COLO668 (cell line): Measurements from ENCODE around the gene PI4KB.

Source experiments
- DNase-seq: peaks from one replicate; lab custom pipeline; 2025; ENCODE audit not compliant: unreplicated experiment; lab: John Stamatoyannopoulos, UW

PI4KB gene

DNA sequence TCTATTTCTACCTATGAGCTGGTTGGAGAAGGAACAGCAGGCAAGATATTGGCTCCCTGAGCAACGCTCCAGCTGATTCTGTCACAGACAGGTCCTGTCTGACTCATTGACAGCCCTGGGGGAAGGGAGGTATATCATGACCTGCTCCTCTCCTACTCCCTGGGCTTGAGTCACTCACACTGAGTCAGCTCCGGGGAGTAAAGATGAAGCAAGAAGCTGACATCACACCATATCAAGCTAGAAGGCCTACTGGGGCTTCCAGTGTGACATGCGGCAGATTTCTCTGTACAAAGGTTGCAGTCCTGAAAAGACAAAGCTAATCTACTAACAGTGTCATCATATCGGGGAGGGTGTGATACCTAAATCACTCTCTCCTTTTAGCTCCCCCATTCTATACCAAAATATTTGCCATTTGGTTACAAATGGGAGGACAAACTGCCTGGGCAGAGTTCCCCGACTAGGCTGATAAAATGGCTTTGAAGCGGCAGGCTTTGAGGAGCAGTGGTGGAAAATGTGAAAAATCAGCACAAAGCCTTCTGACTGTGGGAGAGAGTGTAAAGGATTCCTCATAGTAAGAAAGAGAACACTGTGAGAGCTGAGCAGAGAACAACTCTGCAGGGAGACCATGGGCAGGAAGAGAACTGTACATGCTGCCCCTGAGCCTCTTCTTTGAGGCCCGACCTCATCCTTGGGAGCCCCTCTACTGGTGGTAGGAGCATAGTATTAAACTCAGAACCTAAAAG, 15.5 kb downstream of the PI4KB start:
- peak; percentile 14 for DNase-seq

DNA sequence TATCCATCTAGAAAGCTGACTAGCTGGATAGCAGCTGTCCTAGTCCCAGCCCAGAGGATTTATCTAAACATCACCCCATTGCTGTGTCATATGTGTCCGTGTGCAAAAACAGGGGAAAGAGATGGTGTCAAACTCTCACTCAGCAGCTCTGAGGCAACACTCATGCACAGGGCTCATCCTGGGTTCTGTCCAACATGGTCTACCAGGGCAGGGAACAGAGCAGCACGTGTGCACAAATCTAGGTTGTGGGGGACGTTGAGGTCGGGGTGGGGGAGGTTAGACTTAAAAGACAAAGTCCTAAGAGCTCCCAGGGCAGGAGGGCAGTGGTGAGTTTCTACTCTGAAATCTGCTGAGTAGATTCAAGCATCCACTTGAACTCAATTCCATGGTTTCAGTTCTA, 16.2 kb downstream of the PI4KB start:
- no peak for DNase-seq

DNA sequence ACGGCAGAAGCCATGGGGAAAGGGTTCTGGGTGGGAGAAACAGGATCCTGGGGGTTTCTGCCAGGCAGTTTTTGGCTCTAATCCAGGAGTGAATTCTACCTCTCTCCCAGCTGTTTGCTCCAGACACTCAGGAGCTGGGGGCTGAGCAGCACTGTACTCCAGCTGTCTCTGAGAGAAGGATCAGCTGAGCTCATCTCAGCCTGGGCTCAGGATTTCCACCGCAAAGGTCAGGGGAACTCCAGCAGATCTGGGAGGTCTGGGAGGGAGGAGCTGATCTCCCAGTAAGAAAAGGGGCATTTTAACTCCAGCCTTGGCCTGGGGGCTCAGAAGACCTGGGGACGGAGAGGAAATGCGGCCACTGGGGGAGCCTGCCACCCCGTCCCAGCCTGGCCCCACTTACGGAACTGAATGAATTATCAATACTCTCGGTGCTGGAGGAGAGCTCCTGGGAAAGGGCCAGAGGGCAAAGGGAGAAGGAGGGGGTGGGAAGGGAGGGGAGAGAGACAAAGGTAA, 17.3 kb downstream of the PI4KB start:
- DNase-seq: no peak

- DNase-seq: no peak
These were observed 32.3 kb downstream of the PI4KB start for GRCh38 chr1:151294742-151295462.

DNA sequence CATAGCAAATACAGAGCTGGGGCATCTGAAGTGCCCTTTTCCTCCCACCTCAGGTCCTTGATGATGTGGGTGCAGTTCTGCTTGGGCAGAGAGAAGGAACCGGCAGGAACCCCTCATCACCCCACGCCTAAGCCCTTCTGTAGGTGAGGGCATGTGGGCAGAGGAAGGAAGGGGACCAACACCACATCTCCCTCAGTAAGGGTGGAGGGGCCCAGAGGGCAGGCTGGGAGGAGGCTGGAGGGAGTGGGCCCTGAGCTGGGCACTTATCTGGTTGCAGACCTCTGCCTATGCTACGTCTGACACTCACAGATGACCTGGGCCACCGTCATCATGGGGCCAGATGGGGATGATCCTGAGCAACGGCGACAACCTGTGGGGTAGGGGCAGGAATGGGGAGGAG, 34.1 kb downstream of the PI4KB start:
- no peak for DNase-seq

- DNase-seq: no peak
These were observed 34.8 kb downstream of the PI4KB start for GRCh38 chr1:151292207-151293030.

- DNase-seq: no peak
These were observed 36.4 kb downstream of the PI4KB start for GRCh38 chr1:151290709-151291303.

DNA sequence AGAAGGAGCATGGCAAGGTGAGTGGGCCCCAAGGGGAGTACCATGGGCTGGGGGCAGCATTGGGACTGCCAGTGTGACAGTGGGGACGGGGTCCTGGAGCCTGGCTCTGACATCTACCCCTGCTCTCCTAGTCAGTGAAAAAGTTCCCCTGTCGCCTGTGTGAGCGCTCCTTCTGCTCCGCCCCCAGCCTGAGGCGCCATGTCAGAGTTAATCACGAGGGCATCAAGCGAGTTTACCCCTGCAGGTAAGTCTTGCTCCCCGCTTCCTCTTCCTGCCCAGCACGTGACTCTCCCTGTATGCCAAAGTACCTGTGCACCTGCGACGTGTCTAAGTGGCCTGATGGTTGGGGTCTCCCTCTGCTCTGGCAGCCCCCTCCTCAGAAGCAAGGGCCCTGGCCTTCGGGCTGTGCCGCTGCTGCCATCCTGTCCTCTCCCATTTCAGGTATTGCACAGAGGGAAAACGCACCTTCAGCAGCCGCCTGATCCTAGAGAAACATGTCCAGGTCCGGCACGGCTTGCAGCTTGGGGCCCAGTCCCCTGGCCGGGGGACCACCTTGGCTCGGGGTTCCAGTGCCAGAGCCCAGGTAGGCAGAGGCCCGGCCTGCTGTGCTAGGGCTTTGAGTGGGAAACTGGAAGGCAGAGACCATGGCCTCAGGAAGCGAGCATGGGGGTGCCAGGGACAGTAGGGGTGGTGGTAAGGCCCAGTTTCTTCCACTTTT, 37.1 kb downstream of the PI4KB start:
- no peak for DNase-seq

DNA sequence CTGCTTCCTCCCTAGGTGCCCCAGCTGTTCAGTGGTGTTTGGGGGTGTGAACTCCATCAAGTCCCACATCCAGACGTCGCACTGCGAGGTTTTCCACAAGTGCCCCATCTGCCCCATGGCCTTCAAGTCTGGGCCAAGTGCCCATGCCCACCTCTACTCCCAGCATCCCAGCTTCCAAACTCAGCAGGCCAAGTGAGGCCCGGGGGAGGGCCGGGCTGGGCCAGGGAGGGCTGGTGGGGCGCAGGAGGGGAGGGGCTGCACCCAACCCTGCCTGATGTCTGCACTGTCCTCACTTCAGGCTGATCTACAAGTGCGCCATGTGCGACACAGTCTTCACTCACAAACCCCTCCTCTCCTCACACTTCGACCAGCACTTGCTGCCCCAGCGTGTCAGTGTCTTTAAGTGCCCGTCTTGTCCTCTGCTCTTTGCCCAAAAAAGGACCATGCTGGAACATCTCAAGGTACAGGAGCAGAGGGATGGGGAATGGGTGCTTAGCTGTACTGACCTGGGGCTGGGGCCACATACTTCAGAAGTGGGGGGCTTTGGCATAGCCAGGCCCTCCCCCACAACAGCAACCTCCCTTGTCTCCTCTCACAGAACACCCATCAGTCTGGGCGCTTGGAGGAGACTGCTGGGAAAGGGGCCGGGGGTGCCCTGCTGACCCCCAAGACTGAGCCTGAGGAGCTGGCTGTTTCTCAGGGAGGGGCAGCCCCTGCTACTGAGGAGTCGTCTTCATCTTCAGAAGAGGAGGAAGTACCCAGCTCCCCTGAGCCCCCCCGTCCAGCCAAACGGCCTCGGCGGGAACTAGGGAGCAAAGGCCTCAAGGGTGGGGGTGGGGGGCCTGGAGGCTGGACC, 37.9 kb downstream of the PI4KB start:
- DNase-seq: no peak

DNA sequence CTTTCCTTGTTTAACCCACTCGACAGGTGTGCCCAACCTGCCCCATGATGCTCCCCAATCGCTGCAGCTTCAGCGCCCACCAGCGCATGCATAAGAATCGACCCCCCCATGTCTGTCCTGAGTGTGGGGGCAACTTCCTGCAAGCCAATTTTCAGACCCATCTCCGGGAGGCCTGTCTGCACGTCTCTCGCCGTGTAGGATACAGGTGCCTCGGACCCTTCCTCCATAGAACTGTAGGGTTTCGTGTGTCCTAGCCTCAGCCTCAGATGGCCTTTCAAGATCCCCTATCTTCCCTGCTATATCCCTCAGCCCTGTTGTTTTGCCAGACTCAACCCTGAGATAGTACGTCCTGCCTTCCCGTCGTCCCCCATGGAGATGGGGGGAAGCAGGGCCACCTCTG, 38.7 kb downstream of the PI4KB start:
- no peak for DNase-seq

DNA sequence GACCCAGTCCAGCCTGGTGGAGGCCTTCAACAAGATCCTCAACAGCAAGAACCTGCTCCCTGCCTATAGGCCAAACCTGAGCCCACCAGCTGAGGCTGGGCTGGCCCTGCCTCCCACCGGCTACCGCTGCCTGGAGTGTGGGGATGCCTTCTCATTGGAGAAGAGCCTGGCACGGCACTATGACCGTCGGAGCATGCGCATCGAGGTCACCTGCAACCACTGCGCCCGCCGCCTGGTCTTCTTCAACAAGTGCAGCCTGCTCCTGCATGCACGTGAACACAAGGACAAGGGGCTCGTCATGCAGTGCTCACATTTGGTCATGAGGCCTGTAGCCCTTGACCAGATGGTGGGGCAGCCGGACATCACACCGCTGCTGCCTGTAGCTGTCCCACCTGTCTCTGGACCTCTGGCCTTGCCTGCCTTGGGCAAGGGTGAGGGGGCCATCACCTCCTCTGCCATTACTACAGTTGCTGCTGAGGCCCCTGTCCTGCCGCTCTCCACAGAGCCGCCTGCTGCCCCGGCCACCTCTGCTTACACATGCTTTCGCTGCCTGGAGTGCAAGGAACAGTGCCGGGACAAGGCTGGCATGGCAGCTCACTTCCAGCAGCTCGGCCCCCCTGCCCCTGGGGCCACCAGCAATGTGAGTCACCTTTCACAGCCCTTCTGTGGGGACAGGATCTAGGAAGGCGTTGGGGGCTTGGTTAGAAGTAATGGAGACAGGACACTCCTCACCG, 39.3 kb downstream of the PI4KB start:
- no peak for DNase-seq

DNA sequence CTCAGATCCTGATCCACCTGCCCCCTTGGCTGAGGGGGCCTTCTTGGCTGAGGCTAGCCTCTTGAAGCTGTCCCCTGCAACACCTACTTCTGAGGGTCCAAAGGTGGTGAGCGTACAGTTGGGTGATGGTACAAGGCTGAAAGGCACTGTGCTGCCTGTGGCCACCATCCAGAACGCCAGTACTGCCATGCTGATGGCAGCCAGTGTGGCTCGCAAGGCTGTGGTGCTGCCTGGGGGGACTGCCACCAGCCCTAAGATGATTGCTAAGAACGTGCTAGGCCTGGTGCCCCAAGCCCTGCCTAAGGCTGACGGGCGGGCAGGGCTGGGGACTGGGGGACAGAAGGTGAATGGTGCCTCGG, 39.9 kb downstream of the PI4KB start:
- no peak for DNase-seq

DNA sequence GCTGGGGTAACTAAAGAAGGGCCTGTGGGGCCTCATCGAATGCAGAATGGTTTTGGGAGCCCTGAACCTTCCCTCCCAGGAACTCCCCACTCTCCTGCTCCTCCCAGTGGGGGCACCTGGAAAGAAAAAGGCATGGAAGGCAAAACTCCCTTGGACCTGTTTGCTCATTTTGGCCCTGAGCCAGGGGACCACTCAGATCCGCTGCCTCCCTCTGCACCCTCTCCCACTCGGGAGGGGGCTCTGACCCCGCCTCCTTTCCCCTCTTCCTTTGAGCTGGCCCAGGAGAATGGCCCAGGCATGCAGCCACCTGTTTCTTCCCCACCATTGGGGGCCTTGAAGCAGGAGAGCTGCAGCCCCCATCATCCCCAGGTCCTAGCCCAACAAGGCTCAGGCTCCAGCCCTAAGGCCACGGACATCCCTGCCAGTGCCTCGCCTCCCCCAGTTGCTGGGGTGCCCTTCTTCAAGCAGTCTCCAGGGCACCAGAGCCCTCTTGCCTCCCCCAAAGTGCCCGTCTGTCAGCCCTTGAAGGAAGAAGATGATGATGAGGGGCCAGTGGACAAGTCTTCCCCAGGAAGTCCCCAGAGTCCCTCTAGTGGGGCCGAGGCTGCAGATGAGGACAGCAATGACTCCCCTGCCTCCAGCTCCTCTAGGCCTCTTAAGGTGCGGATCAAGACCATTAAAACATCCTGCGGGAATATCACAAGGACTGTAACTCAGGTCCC, 40.4 kb downstream of the PI4KB start:
- no peak for DNase-seq

DNA sequence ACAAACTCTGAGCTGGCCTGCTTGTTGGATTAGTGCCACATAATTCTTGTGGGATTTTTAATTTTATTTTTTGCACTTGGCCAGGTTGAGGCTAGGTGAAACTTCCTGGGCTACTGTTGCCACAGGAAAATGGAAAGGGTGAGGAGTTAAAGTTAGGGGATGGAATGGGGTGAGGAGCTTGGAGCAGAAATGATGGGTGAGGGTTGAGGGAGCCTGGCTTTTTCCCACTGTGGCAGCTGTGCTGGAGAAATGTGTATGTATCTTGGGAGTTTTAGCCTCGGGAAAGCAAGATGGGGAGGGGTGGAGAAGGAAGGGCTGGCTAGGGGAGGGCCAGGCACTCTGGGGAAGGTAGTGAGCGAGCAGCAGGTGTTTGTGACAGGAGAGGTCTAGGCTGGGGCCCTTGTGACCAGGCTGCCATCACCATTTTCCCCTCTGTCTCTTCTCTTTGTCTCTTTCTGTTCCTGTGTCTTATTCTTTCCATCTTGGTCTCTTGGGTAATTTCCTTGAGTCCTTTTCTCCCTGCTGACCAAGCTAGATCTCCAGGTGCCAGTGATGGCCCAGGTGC, 43.1 kb downstream of the PI4KB start:
- DNase-seq: no peak

GRCh38 chr1:151282883-151283725, 44.1 kb downstream of the PI4KB start:
- DNase-seq: peak; percentile 58

- peak; percentile 100 for DNase-seq
These were observed 45.0 kb downstream of the PI4KB start, which contains the start of gene ZNF687 for GRCh38 chr1:151281969-151282882. ZNF687 (plus strand) TSS chr1:151282299; CDS start chr1:151286292, 3,993 bp downstream.
